Smooth muscle cell of the coronary artery (primary cell): ENCODE results near the gene TAGLN3. TPM values are rescaled to one million over a fixed set of nuclear protein-coding genes. Genes with fewer than 3 reads are reported as not detected.

Experiments used
- total RNA-seq: library from RNA; depleted of rRNA; stranded (reverse); fragments of >200 nt; gene quantifications from 2 replicates; pipeline ENCODE4 v1.2.3, GENCODE V29; 2014; ENCODE audit warnings: low replicate concordance

The TAGLN3 gene
- 0.38 TPM in 1 of 2 replicates, not detected in the other for total RNA-seq

DNA sequence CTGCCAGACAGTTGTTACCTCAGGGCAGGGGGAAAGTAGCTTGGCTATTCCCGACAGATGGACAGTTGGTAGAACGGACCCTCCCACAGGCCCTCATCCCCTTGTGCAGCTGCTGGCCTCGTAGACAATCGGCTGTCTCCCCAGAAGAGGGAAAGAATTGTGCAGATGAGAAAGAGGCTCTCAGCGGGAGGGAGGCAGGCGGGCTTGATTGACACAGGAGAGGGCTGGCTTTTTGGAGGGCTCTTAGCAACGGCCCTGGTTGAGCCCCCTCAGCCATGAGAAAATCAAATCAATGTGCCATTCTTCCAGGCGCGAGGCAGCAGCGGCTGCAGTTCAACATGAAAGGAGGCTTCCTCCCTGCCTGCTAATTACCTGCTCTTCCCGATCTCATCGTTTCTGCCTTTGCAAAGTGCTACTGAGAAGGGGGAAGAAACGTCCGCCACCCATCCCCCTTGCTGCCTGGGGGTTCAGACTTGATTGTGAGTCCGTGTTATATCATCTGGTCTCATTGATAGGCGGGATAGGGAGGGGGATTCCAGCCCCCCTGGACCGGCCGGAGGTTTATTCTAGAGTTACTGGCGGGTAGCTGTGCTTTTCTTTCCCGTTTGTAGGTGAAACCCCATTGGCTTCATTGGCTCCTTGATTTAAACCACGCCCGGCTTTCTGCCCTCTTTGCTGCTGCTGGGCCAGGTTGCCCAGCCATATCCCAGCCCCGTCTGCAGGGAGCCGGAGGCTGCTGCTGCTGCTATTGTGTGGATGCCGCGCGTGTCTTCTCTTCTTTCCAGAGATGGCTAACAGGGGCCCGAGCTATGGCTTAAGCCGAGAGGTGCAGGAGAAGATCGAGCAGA, at the start of gene TAGLN3:
Gene TAGLN3, plus strand, starts transcription at position 287 of the 848 bp plus-strand sequence. Its CDS starts 501 bp downstream, at position 788.

DNA sequence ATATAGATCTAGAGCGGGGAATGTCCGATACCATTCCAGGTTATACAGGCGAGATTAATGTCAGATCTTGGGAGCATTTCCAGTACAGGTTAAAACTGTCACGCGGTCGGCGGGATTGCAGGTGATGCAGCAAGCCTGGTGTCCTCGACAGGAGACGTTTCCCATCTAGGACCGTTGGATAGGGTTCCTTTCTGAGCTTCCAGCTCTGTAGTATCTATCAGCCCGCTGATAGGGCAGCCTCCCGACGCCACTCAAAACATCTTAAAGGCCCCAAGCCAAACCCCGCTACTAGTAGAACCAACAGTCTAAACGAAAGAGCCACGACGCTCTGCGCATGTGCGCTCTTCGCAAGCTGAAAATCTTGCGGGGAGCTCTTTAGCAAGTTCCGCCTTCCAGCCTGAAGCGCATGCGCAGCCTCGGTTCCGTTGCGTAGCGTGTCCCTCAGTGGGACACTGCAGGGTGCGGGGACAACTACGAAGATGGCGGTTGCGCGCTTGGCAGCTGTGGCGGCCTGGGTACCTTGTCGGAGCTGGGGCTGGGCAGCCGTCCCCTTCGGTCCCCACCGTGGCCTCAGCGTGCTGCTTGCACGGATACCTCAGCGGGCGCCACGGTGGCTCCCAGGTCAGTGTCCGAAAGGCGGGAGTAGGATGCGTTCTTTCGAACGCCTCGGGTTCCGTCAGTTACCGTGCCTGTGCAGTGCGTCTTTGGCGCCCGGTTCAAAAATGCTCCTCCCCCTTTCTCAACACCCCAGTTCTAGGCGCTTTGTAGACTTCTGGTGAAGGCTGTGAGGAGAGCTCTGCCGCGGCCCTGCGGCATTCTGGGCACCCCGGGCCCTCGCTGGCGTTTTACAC, 19.9 kb upstream of the TAGLN3 start, which contains the start of gene ABHD10:
Gene ABHD10, plus strand, starts transcription at position 444 of the 851 bp plus-strand sequence. Its CDS starts 36 bp downstream, at position 480.

GRCh38 chr3:112034436-112034835, 35.7 kb downstream of the TAGLN3 start, which contains the start of gene TMPRSS7:
Gene TMPRSS7, plus strand, starts transcription at chr3:112034736. Its CDS starts 110 bp downstream, at chr3:112034846.

Other genes with a start within 250 kb of the TAGLN3 start
- gene PHLDB2, start 139.7 kb upstream of the TAGLN3 start, total RNA-seq: 48.1 and 67.3 TPM in 2 replicates
- 36.5 and 39.4 TPM in 2 replicates for gene ABHD10, start 19.9 kb upstream of the TAGLN3 start, total RNA-seq
- gene TMPRSS7, start 35.8 kb downstream of the TAGLN3 start, total RNA-seq: 0.08 TPM in 1 of 2 replicates, not detected in the other
- gene C3orf52, start 87.5 kb downstream of the TAGLN3 start, total RNA-seq: 1.2 and 6.2 TPM in 2 replicates
- not detected in 2 replicates for gene GCSAM, start 134.3 kb downstream of the TAGLN3 start, total RNA-seq